HPDE6-E6E7 (cell line): ENCODE measurements around the gene TEX53.
A peak's percentile ranks its signal among the peaks of the same experiment; 100 is the strongest.

Source experiments
- DNase-seq: peaks from one replicate; pipeline ENCODE4 v3.0.0; 2011; ENCODE audit warnings: missing footprints; ENCODE audit errors: extremely low spot score

Gene TEX53

GRCh38 chr9:114680259-114681001, 22.8 kb upstream of the TEX53 start:
- DNase-seq: no peak

GRCh38 chr9:114678795-114679194, 21.2 kb upstream of the TEX53 start:
- DNase-seq: no peak

DNA sequence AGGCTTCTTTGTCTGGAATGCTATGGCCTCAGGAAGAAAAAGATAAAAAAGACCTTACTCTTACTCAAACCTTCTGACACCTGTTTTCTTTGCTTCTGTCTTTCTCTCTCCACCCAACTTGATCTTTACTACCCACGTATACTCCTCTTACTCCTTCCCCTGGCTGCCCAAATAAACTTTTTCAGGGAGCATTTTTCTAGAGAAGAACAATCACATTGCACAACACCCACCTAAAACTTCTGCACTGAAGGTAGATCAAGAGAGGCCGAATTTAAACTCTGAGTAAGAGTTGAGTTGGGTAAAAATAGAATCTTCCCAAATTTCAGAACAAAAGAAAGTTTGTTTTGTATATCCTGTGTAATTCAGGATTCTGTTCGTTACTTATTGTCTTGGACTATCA, 20.5 kb upstream of the TEX53 start:
- DNase-seq: no peak

- peak; percentile 93 for DNase-seq
Observed at GRCh38 chr9:114677418-114677817, 19.8 kb upstream of the TEX53 start.

DNA sequence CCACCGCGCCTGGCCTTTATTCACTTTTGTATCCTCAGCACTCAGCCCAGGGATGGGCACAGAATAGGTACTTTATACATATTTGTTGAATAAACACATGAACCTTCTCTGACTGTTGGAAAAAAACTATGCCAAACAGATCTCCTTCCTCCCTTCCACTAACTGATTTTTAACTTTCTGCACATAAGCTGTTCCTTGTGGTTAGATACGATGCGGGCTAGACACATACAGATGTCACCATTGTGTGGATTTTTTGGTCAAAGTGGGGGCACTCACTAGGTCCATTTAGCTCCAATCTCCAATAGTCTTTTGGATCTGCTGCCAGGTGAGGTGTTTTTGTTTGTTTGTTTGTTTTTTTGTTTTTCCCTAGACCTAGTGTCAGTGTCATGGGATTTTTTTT, 19.3 kb upstream of the TEX53 start:
- DNase-seq: no peak

GRCh38 chr9:114674798-114675540, 17.4 kb upstream of the TEX53 start:
- DNase-seq: no peak

GRCh38 chr9:114674076-114674797, 16.6 kb upstream of the TEX53 start:
- DNase-seq: no peak

- no peak for DNase-seq
Observed at GRCh38 chr9:114671605-114672004, 14.0 kb upstream of the TEX53 start.

DNA sequence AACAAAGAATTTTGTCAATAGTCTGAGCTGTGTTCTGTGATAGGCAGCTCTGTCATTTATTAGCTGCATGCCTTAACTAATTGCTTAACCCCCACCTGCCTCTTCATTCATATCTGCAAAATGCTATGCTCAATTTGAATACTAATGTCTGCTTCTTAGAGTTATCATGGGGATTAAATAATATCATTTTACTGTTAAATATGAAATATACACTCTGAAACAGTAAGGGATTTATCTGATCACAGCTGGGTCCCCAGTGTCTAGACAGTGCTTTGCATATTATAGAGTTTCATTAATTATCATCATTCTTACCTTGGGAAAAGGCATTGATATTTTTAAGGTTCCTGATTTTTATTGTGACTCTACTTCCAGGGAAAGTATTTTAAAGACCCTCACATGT, 12.4 kb upstream of the TEX53 start:
- no peak for DNase-seq

DNA sequence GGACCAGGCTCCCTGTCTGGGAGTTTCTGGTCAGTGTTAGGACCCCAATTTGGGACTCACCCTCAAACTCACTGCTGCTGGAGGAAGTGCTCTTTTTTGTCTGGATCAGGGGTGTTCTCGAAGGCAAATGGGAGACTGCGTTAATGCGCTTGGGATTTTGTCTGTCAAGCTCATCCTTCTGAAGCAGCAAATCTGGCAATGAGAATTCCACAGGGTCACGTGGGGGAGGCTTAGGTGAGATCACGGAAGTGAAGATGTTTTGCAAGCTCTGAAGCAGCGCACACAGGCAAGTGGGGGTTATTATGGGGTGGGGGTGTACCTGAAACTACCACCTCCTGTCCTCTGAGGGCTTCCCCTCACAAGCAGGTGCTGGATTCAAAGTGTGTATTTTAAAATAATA, 10.5 kb upstream of the TEX53 start:
- no peak for DNase-seq

GRCh38 chr9:114666851-114667250, 9.2 kb upstream of the TEX53 start:
- DNase-seq: no peak

- DNase-seq: no peak
Observed at GRCh38 chr9:114666401-114666800, 8.8 kb upstream of the TEX53 start.

- DNase-seq: no peak
Observed at GRCh38 chr9:114664181-114664580, 6.6 kb upstream of the TEX53 start.

DNA sequence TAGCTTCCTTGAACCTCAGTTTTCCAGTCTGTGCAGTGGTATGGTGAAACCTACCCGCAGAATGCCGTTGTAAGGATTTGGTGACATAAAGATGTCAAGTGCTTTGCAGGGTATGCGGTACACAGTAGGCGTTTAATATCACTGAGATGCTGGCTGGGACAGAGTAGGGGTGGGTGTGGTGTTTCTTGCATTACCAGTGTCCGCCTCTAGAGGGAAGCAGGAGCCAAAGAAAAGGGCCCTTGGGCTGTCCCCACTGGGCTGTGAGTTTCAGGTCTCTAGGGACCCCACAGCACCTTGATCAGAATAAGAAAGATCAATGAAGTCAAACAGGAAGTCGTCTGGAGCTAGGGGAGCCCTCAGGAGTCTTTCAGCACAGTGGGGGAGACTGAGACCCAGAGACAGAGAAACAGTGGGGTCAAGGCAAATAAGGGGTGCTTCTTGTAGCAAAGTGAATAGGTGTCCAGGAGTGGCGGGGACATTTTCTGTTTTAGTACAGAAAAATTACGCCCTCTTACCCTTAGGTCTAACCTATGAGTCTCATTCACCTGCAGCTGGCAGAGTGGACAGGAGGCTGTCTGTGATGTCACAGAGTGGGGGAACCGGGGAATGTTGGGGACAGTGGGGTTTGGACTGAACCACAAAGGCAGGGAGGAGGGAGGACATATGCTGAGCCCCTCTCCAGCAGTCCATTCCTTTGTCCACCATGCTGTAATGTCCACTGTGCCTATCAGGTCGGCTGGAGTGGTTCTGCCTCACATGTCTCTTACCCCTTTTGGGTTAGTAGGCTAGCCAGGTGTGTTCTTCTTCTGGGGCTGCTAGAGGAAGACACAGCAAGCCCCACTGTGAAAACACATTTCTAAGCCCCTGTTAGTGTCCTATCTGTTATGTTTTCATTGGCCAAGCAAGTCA, 4.7 kb upstream of the TEX53 start:
- peak; percentile 83 for DNase-seq

- no peak for DNase-seq
Observed at GRCh38 chr9:114656301-114656700, 1.3 kb downstream of the TEX53 start.

- no peak for DNase-seq
Observed at GRCh38 chr9:114655689-114656088, 1.9 kb downstream of the TEX53 start.

DNA sequence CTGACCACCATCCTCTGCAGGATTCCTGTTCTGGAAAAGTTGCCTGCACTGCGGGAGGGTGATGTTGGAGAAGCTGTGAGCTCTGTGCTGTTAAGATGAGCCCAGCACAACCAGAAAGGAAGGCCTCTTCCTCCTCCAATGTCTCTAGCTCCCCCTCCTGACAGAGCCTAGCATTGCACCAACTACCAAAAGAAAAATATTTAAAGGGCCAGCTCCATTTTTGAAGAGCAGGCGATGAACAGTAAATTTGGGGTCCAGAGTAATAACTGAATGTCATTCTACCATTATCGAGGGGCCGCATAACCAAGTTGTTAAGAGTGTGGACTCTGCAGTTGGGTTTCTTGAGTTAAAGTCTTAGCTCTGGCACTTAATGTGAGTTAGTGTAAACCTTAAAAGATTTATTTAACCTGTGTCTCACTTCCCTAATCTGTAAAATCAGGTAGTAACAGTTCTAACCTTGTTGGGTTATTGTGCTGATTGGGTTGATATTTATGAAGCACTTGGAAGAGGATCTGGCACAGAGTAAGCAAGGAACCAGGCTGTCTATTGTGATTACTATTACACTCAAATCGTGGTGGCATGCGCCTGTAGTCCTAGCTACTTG, 3.9 kb downstream of the TEX53 start:
- DNase-seq: peak; percentile 62

DNA sequence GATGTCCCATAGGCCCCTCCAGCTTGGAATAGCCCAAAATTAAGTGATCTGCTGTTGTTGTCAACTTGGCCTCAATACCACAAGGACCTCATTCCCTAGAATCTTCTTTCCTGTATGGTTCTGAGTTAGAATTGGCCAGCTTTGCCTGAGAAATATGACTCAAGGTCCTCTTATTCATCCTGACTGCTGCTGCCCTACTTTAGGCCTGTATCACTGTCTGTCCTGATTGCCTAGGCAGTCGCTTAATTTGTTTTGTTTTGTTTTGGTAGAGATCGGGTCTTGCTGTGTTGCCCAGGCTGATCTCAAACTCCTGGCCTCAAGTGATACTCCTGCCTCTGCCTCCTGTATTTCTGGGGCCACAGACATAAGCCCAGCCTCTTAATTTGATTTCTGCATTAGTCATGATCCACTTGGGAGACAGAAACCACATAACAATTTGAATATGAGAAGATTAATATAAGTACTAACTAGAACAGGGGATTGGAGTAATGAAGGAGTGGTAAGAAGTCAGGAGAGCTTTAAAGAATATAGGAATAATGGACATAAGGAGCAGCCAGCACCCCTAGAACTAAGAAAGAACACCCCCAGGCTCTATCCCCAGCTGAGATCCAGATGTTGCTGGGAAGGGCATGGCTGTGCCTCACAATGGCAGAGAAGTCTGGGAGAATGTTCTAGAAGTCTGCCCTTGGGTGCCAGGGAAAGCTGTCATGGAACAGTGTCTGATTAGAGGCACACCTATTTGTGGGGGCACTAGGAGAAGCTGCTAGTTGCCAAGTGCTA, 4.6 kb downstream of the TEX53 start:
- no peak for DNase-seq

GRCh38 chr9:114643896-114644295, 13.7 kb downstream of the TEX53 start:
- DNase-seq: no peak

DNA sequence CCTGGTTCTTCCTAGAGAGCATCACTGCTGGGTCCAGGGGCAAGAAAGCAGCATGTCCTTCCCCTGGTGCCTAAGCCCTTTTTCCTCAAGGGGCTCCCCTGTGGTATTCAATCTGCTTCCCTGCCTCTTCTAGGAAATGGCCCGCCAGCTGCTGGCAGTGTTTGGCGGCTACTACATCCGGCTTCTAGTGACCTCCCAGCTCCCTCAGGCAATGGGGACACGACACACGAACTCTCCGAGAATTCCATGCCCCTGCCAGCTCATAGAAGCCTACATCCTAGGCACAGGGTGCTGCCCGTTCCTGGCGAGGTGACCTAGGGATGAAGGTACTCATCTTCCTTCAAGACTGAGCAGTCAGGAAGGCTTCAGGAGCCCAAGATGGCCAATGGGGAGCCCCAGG, 14.6 kb downstream of the TEX53 start:
- no peak for DNase-seq
